ENCODE measurements around the gene RNF223. TPM values are rescaled to one million over a fixed set of nuclear protein-coding genes. Genes with fewer than 3 reads are reported as not detected.

RNF223 gene
- total RNA-seq, result not detected

GRCh38 chr1:1073743-1074587, at the start of gene RNF223:
Gene RNF223, minus strand, starts transcription at chr1:1074306. Its CDS starts 1,740 bp downstream, at chr1:1072566.

GRCh38 chr1:1115786-1116700, 41.9 kb upstream of the RNF223 start, which contains the start of gene C1orf159:
Gene C1orf159, minus strand, starts transcription at chr1:1116089. Its CDS starts 24,546 bp downstream, at chr1:1091543.

Other genes with a start within 250 kb of the RNF223 start
- 102 TPM for gene SAMD11, start 150.4 kb downstream of the RNF223 start, total RNA-seq
- gene NOC2L, start 115.0 kb downstream of the RNF223 start, total RNA-seq, result 52.2 TPM
- 12.9 TPM for gene KLHL17, start 113.7 kb downstream of the RNF223 start, total RNA-seq
- 0.88 TPM for gene PLEKHN1, start 107.8 kb downstream of the RNF223 start, total RNA-seq
- 1.3 TPM for gene PERM1, start 92.2 kb downstream of the RNF223 start, total RNA-seq
- gene HES4, start 74.2 kb downstream of the RNF223 start, total RNA-seq, result 43.5 TPM
- 9.9 TPM for gene ISG15, start 60.8 kb downstream of the RNF223 start, total RNA-seq
- 66.7 TPM for gene AGRN, start 54.2 kb downstream of the RNF223 start, total RNA-seq
- gene C1orf159, start 41.8 kb upstream of the RNF223 start, total RNA-seq, result 16.2 TPM
- gene TTLL10, start 99.6 kb upstream of the RNF223 start, total RNA-seq, result not detected
- gene TNFRSF18, start 132.3 kb upstream of the RNF223 start, total RNA-seq, result not detected
- gene TNFRSF4, start 139.8 kb upstream of the RNF223 start, total RNA-seq, result 0.22 TPM
- 74.0 TPM for gene SDF4, start 157.7 kb upstream of the RNF223 start, total RNA-seq
- 18.1 TPM for gene B3GALT6, start 157.9 kb upstream of the RNF223 start, total RNA-seq
- 2.5 TPM for gene C1QTNF12, start 172.4 kb upstream of the RNF223 start, total RNA-seq
- 46.0 TPM for gene UBE2J2, start 199.5 kb upstream of the RNF223 start, total RNA-seq
- 7.1 TPM for gene SCNN1D, start 206.1 kb upstream of the RNF223 start, total RNA-seq
- gene ACAP3, start 233.6 kb upstream of the RNF223 start, total RNA-seq, result 136 TPM
- 17.1 TPM for gene PUSL1, start 234.3 kb upstream of the RNF223 start, total RNA-seq

Data from camera-type eye (tissue), 1 donor.